Fibroblast of peridontal ligament (primary cell): ENCODE measurements around the gene ADCY2.
"Not testable (repeated sequence)": the region's sequence is repeated elsewhere in the genome, so short reads cannot be mapped to it uniquely, and the experiment has no call there.

ENCODE experiments used
- DNase-seq: peaks from one replicate; pipeline ENCODE4 v3.0.0-alpha.2; 2010; ENCODE audit errors: extremely low read depth

ADCY2 gene

GRCh38 chr5:7395432-7395946 is 449 bp upstream of the ADCY2 start:
- DNase-seq, result no peak

DNA sequence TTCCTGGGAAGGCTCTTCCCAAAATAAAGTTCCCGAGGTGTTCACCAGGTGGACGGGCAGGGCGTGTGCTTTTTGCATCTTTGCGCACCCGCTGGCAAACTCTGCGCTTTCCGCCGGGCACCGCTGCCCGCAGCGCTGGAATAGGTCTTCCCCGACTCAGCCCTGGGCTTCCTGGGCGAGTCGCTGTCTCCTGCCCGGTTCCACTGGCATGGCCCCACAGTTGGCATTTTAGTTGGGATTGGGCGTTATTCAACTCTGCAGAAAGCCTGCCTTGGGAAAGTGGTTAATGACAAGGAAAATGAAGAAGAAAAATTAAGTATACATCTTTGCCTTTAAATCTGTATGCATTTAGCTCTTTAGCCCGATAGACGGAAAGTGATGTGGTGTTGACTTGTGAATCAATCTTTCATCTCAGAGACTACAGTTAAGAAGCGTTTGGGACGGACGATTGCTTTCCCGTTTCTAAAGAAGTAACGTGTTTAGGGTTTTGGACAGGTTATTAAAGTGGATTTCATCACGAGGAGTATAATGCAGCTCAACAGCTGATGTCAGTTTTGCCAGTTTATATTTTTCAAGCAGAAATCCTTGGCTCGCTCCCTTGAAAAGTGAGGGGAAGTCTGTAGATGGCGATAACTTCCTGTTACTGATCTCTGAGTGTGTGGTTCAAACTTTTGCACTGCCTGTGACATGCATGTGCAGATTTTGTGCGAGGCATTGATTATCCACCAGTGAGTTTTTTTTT is 946 bp downstream of the ADCY2 start:
- peak; percentile 2 for DNase-seq

DNA sequence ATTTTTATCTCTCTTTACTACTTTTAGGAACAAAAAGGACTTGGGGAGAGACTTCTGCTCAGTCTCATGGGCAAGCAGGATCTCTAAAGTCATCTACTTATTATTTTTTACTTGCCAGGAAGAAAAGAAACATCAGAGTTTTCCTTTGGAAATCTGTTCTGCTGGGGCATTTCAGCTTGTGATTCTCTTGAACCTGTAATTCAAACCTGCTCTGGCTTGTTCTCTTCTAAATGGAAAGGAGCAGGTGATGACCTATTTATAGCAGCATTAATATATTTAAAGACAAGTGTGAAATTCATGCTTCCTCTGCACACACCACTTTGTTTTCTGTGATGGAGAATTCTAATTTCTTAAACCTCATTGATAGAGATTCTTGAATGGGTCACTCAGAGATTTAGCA is 2.0 kb downstream of the ADCY2 start:
- DNase-seq, result no peak

- no peak for DNase-seq
These were observed 2.8 kb downstream of the ADCY2 start for GRCh38 chr5:7398596-7399280.

DNA sequence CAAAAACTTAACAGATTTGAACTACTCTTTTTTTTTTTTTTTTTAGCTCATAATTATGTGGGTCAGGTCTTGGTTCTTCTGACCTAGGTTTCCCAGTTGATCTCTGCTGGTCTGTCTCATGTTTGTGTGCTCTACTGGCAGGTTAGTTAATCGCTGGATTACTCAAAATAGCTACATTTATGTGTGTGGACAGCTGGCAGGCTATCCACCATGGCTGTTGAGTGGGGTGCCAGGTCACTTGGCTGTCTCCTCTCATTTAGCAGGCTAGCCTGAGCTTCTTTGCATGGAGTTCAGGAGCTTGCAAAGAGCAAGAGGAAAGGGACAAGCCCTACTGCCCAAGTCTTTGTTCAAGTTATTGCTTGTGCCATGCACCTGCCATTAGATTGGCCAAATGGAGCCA is 9.3 kb downstream of the ADCY2 start:
- DNase-seq, result no peak

DNA sequence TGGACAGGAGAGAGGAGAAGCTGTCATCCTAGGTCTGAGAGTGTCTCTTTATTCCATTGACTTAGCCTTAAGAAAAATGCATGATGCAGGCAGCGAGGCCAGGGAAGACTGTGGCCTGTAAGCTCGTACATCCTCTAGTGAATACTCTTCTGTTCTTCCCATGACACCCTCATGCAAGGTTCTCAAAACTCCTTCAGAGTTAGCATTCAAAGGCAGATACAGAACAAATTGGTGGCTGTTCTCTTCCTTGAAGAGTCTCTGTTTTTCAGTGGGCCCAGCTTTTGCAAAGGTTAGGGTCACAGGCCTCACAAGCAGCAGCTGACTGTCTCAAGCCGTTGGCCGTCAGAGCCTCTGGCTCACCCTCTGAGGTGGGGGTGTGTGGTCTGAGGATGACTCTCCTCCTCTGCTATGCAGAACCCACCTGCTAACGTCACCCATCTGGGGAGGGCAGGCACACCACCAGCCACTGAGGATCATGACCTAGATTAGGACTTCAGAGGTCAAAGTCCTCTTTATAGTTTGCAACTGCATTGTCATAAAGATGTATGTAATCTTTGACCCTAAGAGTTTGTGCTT is 15.1 kb downstream of the ADCY2 start:
- no peak for DNase-seq

GRCh38 chr5:7412409-7412808 is 16.5 kb downstream of the ADCY2 start:
- no peak for DNase-seq

DNA sequence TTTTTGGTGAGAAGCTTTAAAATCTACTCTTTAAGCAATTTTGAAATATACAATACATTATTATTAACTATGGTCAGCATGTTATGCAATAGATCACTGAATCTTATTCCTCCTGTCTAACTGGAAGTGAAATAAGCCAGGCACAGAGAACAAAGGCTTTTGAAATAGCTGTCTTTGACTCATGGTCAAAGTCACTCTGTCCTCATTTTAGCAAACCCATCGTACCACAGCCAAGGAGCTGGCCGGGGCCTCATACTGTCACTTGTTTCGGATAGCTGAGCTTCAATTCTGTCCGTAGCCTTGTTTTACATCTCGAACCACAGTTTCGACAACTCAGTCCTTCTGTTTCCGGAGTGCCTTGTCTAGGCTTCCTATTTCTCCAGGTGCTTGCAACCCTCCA is 19.2 kb downstream of the ADCY2 start:
- no peak for DNase-seq

GRCh38 chr5:7415587-7416535 is 19.9 kb downstream of the ADCY2 start:
- no peak for DNase-seq

DNA sequence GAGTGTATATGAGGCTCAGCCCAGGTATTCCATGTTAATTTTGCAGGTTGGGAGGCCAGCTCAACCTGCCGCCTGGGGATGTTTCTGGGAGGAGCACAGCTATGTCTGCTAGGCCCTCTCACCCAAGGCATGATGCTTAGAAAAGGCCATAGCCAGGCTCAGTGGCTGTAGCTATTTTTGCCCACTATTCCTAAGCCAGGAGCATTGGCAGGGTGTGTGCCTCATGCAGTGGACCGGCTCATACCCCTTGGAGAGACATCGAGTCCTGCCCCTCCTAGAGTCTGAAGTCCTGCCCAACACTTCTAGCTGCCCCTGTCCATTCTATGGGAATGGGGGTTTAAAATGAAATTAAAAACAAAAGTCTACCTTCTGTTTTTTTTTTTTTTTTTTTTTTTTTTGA is 22.3 kb downstream of the ADCY2 start:
- DNase-seq, result no peak

GRCh38 chr5:7419367-7419766 is 23.4 kb downstream of the ADCY2 start:
- DNase-seq, result no peak

DNA sequence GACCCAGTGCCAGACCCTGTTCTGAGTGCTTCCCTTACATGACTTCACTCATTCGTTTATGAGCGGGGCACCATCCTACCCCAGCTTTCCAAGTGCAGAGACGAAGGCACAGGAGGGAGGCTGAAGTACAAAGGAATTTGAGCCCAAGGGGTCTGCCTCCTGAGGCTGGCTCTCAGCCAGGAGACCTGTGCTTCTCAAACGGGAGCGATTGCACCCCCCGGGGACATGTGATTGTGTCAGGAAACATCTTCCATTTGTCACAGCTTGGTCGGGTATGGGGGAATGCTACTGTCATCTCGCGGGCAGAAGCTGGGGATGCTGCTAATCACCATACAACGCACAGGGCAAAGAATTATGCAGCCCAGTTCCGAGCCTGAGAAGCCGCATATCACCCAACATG is 23.9 kb downstream of the ADCY2 start:
- no peak for DNase-seq

GRCh38 chr5:7420510-7421280 is 24.8 kb downstream of the ADCY2 start:
- no peak for DNase-seq

DNA sequence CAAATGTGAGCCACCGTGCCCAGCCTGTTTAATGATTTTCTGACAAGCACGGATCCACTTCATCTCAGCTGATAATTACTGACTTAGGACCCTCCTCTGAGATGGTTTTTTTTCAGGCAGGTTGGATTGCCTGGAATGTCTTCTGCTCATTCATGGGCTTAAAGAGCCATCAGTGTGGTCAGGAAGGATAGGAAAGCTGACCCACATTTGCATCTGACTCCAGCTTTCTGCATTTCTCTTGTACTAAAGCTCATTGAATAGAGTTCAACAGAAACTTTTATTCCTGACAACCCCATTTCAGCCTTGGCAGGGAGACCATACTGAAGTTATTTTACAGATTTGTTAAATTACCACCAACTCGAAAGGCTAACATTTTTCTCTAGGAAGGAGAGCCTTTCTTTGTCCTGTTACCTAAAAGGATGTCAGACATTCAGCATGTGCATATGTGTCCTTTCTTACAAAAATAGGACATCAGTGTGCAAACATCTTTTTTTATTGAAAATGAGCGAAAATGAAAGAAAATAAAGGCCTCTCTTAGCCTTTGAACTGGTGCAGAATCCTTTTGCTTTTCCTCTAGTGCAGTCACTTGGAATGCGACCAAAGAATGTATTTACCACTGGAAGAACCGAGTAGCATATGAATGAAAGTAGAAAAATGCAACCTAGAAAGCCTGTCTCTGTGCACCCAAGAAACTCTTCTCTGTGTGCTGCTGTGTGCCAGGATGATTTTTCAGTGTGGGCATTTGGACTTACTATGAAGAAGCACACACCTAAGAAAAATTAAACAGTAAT is 26.6 kb downstream of the ADCY2 start:
- no peak for DNase-seq

DNA sequence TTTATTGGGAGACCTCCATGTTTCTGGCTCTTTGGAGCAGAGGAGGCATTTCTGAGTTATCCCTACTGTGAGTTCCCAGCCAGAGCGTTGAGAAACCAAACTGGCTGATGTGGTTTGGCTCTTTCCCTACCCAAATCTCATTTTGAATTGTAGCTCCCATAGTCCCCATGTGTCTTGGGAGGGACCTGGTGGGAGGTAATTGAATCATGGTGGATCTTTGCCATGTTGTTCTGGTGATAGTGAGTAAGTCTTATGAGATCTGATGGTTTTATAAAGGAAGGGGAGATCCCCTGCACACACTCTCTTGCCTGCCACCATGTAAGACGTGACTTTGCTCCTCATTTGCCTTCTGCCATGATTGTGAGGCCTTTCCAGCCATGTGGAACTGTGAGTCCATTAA is 27.3 kb downstream of the ADCY2 start:
- DNase-seq, result not testable (repeated sequence)

- no peak for DNase-seq
These were observed 29.9 kb downstream of the ADCY2 start for GRCh38 chr5:7425830-7426229.

GRCh38 chr5:7426284-7426683 is 30.3 kb downstream of the ADCY2 start:
- no peak for DNase-seq

GRCh38 chr5:7434914-7435313 is 39.0 kb downstream of the ADCY2 start:
- DNase-seq, result no peak

- DNase-seq, result no peak
These were observed 39.6 kb downstream of the ADCY2 start for GRCh38 chr5:7435503-7435902.

DNA sequence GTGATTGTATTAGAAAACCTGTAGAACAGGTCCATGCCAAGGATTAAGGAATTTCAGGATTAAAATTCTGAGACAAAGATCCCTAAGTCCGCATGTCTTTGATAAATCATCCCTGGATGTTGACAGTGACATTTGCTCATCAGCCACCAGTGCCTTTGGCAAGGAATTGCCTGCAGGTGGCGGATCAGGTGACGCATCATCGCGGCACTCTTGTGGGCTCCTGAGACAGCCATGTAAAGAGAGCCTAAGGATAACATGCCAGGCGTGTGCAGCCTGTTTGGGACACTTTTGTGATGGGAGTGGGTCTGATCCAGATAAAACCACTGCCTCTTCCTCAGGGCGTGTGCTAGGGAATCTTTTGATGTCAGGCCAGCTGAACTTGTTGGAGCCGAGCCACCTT is 40.6 kb downstream of the ADCY2 start:
- DNase-seq, result no peak
